Activated gamma-delta T cell (primary cell): ENCODE data around the gene ALDH6A1.
A peak's percentile ranks its signal among the peaks of the same experiment; 100 is the strongest.
"Not testable (repeated sequence)": the region's sequence is repeated elsewhere in the genome, so short reads cannot be mapped to it uniquely, and the experiment has no call there.

Source experiments
- DNase-seq: peaks from one replicate; lab custom pipeline; 2025; lab: John Stamatoyannopoulos, UW
- total RNA-seq, 2 donors: gene quantifications; one replicate each; lab custom pipeline; 2026; lab: John Stamatoyannopoulos, UW

ALDH6A1 gene
- 28.7 to 37.8 reads per million in 2 donors for total RNA-seq

DNA sequence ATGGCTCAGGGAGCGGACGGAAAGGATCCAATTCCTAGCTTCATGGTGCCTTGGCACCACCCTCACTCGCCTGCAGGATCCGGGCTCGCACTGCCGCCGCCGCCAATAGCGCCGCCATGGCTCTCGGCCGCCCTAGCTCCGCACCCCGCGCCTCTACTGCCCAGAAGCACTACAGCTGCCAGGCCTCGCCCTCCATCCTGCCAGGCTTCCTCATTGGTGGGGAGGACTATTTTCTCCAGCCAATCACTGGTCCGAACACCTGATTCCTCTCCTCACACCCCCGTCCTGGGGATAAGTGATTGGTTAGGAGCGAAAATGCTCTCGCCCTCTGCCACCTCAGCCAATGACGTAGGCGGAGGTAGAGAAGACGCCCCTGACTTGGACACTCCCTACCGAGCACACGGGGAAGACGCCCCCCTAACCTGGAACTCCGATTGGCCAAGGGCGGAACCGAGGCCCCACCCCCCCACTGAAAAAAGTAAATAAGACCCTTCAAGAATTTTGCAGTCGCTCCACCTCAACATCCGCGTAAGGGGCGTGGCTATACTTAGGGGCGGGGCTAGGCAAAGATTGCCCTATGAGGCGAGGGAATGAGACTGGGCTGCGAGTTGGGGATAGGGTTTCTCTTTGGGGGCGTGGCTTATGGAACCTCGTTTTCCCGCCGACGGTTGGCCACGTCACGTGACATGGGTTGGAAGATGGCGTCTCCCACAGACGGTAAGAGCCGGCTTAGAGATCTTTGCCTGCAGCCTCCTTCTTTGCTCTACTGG is at the start of gene ALDH6A1, which contains the start of gene LIN52:
Gene ALDH6A1 (minus strand): TSS at position 177 of the 770 bp plus-strand sequence. CDS start 59 bp downstream, at position 118.
Gene LIN52 (plus strand): TSS at position 680 of the 770 bp plus-strand sequence. CDS start 19 bp downstream, at position 699.
- peak; percentile 68 for DNase-seq

DNA sequence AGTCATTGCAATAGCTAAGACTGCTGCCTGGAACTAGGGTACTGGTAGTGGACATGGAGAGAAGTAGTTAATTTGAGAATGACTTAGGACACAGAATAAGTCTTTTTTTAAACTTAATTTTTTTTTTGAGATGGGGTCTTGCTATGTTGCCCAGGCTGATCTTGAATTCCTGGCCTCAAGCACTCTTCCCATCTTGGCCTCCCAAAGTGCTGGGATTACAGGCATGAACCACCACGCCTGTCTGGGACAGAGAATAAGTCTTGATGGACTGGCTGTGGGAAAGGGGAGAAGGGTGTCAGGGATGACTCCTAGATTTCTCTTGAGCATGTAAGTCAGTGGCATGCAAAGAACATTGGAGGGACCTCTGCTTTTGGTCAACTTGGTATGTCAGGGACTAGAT is 43.4 kb upstream of the ALDH6A1 start:
- no peak for DNase-seq

DNA sequence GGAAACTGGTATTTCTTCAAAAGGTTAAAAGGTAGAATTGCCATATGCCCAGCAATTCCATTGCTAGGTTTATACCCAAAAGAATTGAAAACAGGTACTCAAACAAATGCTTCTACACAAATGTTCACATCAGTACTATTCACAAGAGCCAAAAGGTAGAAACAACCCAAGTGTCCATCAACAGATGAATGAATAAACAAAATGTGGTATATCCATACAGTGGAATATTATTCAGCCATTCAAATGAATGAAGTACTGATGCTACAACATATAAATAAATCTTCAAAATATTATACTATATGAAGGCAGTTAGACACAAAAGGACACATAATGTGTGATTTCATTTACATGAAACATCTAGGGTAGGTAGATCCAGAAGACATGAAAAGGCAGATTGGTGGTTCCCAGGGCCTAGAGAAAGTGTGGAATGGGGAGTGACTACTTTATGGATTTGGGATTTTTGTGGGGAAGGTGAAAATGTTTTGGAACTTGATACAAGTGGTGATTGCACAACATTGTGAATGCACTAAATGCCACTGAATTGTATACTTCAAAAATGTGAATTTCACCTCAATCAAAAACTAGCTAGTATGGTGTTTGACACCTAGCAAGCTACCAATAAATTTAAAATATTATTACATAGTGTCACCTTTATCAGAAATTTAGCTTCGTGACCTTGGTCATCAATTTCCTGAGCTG is 42.2 kb upstream of the ALDH6A1 start:
- no peak for DNase-seq

DNA sequence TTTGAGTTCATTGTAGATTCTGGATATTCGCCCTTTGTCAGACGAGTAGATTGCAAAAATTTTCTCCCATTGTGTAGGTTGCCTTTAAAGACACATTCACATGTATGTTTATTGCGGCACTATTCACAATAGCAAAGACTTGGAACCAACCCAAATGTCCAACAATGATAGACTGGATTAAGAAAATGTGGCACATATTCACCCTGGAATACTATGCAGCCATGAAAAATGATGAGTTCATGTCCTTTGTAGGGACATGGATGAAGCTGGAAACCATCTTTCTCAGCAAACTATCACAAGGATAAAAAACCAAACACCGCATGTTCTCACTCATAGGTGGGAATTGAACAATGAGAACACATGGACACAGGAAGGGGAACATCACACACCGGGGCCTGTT is 41.2 kb upstream of the ALDH6A1 start:
- not testable (repeated sequence) for DNase-seq

DNA sequence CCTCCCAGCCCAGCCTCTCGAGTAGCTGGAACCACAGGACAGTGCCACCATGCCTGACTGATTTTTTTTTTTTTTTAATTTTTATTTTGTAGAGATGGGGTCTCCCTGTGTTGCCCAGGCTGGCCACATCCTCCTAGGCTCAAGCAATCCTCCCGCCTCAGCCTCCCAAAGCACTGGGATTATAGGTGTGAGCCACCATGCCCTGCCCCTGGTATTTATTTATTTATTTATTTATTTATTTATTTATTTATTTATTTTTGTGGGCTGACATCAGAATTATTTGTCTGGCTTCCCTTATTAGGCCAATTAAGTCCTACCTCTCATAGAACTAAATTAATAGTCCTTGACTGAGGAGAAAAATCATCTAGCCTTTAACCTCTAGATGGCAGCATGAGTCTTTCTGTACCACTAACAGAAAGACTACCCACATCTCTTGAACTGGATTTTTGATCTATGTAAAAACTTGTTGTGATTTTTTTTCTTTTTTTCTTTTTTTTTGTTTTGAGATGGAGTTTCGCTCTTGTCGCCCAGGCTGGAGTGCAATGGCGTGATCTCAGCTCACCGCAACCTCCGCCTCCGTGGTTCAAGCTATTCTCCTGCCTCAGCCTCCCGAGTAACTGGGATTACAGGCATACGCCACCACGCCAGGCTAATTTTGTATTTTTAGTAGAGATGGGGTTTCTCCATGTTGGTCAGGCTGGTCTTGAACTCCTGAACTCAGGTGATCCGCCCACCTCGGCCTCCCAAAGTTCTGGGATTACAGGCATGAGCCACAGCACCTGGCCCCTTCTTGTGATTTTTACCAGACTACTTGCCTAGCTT is 27.4 kb upstream of the ALDH6A1 start:
- not testable (repeated sequence) for DNase-seq

DNA sequence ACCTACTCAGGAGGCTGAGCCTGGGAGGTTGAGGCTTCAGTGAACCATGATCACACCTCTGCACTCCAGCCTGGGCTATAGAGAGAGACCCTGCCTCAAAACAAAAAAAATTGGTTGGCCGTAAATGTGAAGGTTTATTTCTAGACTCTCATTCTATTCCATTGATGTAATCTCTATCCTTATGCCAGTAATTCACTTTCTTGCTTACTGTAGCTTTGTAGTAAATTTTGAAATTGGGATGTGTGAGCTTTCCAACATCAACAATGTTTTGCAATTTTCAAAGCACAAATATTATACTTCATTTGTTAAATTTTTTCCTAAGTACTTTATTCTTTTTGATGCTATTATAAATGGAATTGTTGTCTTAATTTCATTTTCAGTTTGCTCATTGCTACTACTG is 25.1 kb upstream of the ALDH6A1 start:
- DNase-seq, result no peak

DNA sequence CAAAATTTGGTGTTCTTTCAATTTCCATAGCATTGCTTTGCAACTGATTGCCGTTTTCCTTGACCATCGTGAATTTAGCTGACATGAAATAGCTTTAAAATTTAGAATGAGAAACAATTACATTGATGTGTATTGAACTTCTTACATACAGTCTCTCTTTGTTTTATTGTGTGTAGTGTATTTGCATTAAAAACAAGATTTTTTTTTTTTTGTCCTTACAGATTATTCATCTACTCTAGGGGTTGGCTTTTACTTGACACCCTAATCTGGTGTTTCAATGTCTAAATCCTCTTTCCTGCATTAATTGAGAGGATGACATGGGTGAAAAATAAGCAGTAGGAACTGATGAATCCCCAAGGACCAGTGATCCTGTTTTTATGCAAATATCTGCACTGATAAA is 21.1 kb upstream of the ALDH6A1 start:
- DNase-seq, result no peak

DNA sequence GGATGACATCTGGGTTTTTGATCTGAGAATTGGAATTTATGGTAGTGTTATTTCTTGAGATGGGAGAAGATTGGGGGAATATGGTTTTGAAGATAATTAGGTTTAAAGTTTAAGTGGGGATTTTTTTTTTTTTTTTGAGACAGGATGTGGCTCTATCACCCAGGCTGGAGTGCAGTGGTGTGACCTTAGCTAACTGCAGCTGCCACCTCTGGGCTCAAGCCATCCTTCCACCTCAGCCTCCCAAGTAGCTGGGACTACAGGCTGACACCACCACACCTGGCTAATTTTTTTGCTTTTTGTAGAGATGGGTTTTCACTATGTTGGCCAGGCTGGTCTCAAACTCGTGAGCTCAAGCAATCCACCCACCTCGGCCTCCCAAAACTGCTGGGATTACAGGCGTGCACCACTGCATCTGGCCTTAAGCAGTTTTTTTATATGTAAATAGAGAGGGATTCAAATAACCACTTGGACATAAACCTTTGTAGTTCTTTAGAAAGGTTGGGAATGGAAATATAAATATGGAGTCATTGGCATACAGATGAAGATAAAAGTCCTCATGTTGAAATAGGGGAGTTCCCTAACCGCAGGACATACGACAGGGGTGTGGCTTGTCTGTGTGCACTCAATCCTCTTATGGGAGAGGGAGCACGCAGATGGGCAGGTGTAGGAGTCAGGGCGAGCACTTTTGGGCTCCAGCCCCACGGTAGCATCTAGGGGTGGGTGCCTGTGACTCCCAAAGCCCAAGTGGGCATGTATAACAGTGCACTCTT is 5.2 kb upstream of the ALDH6A1 start:
- no peak for DNase-seq

DNA sequence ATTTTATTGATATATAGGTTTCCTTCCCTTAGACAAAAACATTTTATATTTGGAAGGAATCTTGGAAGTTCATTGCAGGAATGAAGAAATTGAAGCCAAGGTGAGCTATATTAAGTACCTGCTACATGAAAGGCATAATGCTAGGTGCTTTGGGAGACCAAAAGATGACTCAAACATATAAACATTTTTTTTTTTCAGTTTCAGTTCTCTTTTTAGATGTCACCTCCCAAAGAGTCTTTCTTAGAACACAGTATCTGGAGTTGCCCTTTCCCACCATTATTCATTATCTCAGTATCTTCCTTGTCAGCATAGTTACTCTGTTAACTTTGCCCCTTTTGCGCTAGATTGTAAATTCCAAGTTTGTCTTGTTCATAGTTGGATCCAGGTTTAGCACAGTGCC is 1.6 kb upstream of the ALDH6A1 start:
- DNase-seq, result no peak

DNA sequence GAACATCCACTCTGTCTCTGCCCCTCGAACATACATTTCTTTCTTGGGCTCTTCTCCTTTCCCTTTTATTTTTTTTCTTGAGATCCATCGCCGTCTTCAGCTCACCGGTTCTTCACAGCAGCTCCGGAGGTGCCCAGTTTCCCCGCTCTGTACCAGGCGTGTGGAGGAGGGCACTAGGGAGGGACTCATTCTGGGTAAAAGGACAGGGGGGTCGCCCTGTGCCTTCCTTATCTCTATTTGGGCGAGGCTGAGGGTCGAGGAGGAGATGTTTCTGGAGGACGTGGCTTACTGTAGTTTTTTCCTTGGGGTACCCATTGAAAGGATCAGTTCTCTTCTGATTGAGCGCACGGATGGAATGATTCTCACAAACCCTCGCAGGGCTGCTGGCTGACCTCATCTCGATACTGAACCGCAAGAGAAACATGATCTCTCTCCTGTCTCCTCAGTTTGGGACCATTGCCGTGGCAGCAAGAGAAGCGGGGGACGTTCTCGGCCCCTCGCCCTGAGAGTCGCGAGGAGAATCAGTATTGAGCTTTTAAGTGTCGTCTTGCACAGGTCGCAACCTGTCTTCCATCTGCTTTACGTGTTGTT is 889 bp upstream of the ALDH6A1 start:
- DNase-seq, result no peak

DNA sequence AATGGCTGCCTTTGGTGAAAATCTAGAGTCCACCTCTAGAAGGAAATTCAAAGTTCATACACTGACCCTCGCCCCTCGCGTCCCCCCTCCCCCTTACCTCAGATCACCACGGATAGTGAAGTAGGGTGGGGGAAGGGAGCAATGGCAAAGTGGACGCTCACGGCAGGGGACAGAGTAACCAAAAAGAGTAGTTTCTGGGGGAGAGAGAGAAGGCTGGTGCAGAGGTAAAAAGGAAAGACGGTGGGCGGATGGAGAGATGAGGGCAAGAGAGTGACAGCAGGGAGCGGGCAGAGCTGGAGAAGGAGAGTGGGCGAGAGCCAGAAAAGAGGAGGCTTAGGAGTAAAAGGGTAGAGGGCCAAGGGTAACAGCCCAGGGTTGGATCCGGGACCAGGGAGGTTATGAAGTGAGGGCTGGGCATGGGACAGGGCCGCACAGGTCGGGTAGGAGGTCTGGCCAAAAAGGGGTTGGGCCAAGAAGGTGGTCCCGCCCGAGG is 423 bp downstream of the ALDH6A1 start:
- DNase-seq, result no peak

DNA sequence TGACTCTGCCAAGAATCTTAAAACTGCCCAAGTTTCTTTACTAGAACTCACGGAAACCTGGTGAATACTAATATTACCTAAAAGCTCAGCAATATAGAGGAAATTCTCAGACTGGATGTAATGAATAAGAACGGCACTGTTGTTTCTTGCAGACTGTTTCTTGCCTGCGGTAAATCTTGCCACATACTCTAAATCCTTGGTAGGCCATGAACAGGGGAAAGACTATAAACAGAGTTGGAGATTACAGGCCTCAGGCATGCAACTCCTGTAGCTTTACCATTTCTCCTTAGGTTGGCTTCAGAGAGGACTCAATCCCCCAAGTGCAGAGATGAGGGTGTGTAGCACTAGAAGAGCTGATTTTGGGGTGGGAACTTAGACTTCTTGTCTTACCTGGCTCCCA is 1.1 kb downstream of the ALDH6A1 start:
- no peak for DNase-seq

DNA sequence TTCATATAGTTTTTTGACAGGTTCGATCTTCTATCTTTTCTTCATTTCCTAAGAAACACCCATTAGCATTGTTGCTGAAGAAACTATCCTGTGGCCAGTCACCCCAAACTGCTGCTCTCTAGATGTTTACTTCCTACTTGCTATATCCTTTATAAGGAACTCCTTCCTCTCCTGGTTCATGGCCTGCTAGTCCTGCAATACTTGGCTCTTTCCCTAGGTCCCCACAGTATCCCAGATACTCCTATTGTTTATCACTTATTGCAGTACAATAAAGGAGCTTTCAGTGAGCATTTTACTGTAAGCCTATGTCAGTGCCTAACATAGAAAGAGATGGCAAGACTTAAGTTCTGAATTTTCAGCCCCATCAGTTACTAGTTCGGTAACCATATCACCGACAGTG is 2.8 kb downstream of the ALDH6A1 start:
- no peak for DNase-seq

DNA sequence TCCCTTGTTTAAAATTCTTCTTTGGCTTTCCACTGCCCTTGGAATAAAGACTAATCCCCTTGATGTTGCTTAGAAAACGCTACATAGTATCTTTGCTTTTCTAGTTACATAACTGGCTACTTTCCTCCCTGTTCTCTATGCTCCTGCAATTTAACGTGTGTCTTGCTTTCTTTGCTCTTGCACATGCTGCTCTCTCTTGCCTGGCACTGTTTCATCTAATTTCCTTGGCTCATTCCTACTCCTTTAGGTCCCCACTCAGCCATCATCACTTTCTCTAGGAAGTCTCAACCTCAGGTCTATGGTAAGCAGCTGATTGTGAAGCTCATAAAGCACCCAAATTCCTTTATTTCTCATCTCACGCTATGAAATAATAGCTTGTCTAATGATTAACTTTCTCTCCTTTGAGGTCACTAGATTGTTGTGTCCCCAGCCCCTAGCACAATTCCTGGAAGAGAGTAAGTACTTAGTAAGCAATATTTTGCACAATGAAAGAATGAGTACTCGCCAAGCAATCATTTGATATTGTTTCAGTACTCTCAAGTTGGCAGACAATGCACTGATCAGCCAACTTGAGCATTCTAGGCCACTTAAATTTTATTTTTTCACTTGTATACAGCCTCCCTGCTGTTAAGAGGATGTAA is 3.3 kb downstream of the ALDH6A1 start:
- no peak for DNase-seq

DNA sequence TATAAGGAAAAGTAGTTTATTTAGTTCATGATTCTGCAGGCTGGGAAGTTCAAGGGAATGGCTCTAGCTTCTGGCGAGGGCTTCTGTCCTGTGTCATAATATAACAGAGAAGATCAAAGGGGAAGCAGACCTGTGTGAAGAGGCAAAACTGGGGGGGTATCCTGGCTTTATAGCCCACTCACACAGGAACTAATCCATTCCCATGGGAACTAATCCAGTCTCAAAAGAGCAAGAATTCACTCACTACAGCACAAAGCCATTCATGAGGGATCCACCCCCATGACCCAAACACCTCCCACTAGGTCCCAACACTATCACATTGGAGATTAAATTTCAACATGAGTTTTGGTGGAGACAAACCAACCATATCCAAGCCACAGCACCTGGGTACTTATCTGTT is 6.9 kb downstream of the ALDH6A1 start:
- DNase-seq, result no peak

DNA sequence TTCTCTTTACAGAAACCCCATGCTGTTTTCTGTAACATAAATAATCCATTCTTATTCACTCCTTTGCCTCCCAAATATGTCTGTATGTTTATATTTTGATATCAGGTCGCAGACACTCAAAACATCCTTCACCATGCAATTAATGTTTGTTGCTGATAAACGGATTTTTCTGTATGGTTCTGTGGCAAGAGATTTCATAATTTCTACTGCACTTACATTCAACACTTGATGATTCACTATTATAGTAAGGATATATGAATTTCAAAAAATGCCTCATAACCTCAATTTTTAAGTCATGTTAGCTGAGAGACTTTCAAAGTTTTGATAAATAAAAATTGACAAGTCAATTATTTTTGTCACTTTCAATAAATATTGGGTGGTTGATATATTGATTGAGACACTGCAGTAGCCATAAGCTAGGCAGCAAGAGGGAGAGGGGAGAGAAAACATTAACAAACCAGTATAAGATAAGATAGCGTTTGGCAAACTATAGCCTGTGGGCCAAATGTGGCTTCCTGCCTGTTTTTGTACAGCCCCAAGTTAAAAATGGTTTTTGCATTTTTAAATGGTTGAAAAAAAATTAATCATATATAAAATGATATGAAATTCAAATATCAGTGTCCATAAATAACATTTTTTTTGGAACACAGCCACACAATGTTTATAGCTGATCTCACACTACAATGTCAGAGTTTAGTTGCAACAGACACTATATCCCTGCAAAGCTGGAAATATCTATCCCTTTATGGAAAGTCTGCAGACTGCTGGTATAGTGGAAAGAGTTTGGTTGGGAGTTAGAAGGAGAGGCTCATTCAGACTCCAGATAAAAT is 18.3 kb downstream of the ALDH6A1 start:
- DNase-seq, result no peak

DNA sequence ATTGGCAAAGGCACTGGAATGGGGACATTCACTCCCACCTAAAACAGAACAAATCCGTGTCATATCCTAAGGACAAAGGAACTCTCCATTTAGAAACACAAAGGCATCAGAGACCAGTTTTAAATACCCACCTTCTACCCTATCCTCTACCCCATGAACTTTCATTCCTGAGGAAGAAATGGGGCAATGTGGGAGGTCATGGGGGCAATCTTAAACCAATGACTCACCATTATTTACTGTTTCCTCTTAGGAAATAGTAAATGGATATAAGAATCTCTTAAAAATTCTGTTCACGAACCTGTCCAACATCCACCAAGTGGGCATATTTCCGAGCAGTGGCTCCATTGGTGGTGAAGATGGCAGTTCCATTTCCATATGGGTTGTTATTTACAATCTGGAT is 19.4 kb downstream of the ALDH6A1 start:
- DNase-seq, result no peak

DNA sequence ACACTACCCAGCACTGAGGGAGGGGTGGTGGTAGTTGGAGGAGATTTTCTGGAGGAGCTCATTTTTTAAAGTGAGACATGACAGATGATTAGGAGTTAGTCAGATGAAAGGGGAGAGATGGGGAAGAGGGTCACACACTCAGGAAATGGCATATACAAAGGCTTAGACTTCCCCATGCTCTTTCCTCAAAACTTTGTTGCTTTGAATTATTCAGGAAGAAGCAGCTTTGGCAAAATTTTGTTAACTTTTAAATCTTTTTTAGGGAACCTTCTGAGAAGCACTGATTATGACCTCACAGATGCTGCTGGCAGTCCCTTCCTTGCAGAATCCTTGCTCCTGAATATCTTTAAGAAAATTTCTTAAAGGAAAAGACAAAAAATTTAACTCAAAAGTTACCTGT is 19.8 kb downstream of the ALDH6A1 start:
- no peak for DNase-seq

DNA sequence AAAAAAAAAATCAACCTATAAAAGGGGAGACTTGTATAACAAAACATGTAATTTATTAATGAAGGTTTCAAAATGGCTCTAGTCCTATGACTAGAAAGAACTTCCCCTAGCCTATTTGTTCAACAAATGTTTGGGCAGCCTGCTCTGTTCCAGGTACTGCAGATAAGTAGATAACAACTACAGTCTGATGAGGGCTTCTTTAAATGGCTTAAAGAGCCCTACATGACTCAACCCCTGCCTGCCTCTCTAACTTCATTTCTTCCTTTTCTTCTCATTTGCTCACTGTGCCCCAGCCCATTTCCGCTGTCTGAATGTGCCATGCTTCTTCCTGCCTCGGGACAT is 21.5 kb downstream of the ALDH6A1 start:
- no peak for DNase-seq
